Upper lobe of left lung (tissue), 4 donors: ENCODE results near the gene DSP.

Experiments used
- CTCF ChIP-seq, 6 experiments: fragments of 450-650 bp in 4 of 6; fragments of 200-600 bp in 2 of 6; sonication (generic) in 2 of 6; IDR thresholded peaks; one replicate each; pipeline ENCODE4 v1.5.1; 2016 to 2019; ENCODE audit warnings: antibody characterized with exemption in 6 of 6
- EP300 ChIP-seq, 4 donors: sonication (generic); formaldehyde crosslinking; IDR thresholded peaks; one replicate each; pipeline ENCODE4 v1.5.1; 2017; ENCODE audit warnings: antibody characterized with exemption in 4 of 4, control low read depth in 2 of 4

- TF ChIP-seq EP300 (IDR thresholded peaks at IDR 0.05) (no peak), CTCF (IDR thresholded peaks at IDR 0.05) (no peak)
Measured at GRCh38 chr6:7594579-7595125, 53.2 kb downstream of the DSP start.
